PFSK-1 (cell line): Measurements from ENCODE around the gene DYNLRB2.

Source experiments
- POLR2AphosphoS5 ChIP-seq: IDR thresholded peaks from 2 replicates; pipeline ENCODE4 v1.6.1; 2012; ENCODE audit warnings: low read depth, mild to moderate bottlenecking, control low read depth, low read length, moderate library complexity
- REST ChIP-seq, 2 experiments: IDR thresholded peaks; 2 replicates each; pipeline versions ENCODE4 v1.6.1 to v1.8.0; 2011 to 2012; ENCODE audit warnings: low read depth in 2 of 2, low read length in 2 of 2, control low read depth in 1 of 2, inconsistent platforms in 1 of 2, mild to moderate bottlenecking in 1 of 2, moderate library complexity in 1 of 2; ENCODE audit not compliant: insufficient read depth in 1 of 2
- SIN3A ChIP-seq: IDR thresholded peaks from 2 replicates; pipeline ENCODE4 v1.6.1; 2012; ENCODE audit warnings: mild to moderate bottlenecking, low read length, moderate library complexity, borderline replicate concordance; ENCODE audit not compliant: insufficient read depth
- TAF1 ChIP-seq: IDR thresholded peaks from 2 replicates; pipeline ENCODE4 v1.6.1; 2012; ENCODE audit warnings: low read length, control low read depth, borderline replicate concordance; ENCODE audit not compliant: insufficient read depth

GRCh38 chr16:80552277-80552676 is 11.5 kb downstream of the DYNLRB2 start:
- TF ChIP-seq POLR2AphosphoS5 (no peak), REST (IDR thresholded peaks at IDR 0.05; ENCODE audit: insufficient read depth in 1 of 2, low read depth in 2 of 2, low read length in 2 of 2) (no peak), SIN3A (no peak), TAF1 (no peak)
